ENCODE results near the gene JARID2. TPM values are rescaled to one million over a fixed set of nuclear protein-coding genes. Genes with fewer than 3 reads are reported as not detected.
A peak's percentile ranks its signal among the peaks of the same experiment; 100 is the strongest.

JARID2 gene
- total RNA-seq = 10 to 100 TPM; 10.6 to 11.8 (median 11.4) TPM
- long read RNA-seq, donor 1, full-length matches to known transcripts = 3 of 12 reads
- long read RNA-seq, donor 1, partial matches to known transcripts = 2 of 12 reads
- long read RNA-seq, donor 1, other reads (novel, unspliced or antisense) = 7 of 12 reads
- long read RNA-seq, donor 2, partial matches to known transcripts = 3 of 5 reads
- long read RNA-seq, donor 2, other reads (novel, unspliced or antisense) = 2 of 5 reads

GRCh38 chr6:15245361-15246216 is at the start of gene JARID2:
Gene JARID2 (plus strand): TSS chr6:15246069. CDS start chr6:15246540, 471 bp downstream.
- intact Hi-C loops (cut with DNase I, micrococcal nuclease) = no loop called here
- peak; percentile 86 for ATAC-seq
- Histone ChIP-seq H3K36me3 (ENCODE audit: low read depth) (no peaks in the 10 kb centered on the region), H3K9me3 (no peaks in the 10 kb centered on the region), H3K4me3 (peak within 1 kb of the TSS; percentile 62), H3K4me1 (ENCODE audit: low read depth) (peaks cover 9% of the 10 kb centered on the region)
- peak; percentile 99 to 100 (median 99) for DNase-seq
- TF ChIP-seq CTCF (IDR thresholded peaks at IDR 0.05) = no peak

- Histone ChIP-seq H3K4me1 (ENCODE audit: low read depth) (no peaks in the 10 kb centered on the region), H3K4me3 (no peak overlapping the region), H3K9me3 (no peaks in the 10 kb centered on the region), H3K36me3 (ENCODE audit: low read depth) (no peaks in the 10 kb centered on the region)
- ATAC-seq (no peak), DNase-seq (no peak)
- intact Hi-C loops (cut with DNase I, micrococcal nuclease) = no loop called here
- no peak for TF ChIP-seq CTCF (IDR thresholded peaks at IDR 0.05)
Observed at GRCh38 chr6:15200087-15200486, 45.8 kb upstream of the JARID2 start.

- intact Hi-C loops (cut with DNase I, micrococcal nuclease) = no loop called here
Observed at GRCh38 chr6:15205321-15205720, 40.5 kb upstream of the JARID2 start.

GRCh38 chr6:15206887-15207286 is 39.0 kb upstream of the JARID2 start:
- no peak overlapping the region for H3K4me3 ChIP-seq
- intact Hi-C loops (cut with DNase I, micrococcal nuclease) = no loop called here
- ATAC-seq = no peak
- H3K36me3 ChIP-seq (ENCODE audit: low read depth) = no peaks in the 10 kb centered on the region
- no peak for DNase-seq
- H3K9me3 ChIP-seq = no peaks in the 10 kb centered on the region
- no peaks in the 10 kb centered on the region for H3K4me1 ChIP-seq (ENCODE audit: low read depth)
- TF ChIP-seq CTCF (IDR thresholded peaks at IDR 0.05) = no peak

More at GRCh38 chr6:15205321-15205720, 40.5 kb upstream of the JARID2 start:
- no peaks in the 10 kb centered on the region for H3K4me1 ChIP-seq (ENCODE audit: low read depth)
- no peaks in the 10 kb centered on the region for H3K36me3 ChIP-seq (ENCODE audit: low read depth)
- DNase-seq = no peak
- no peak overlapping the region for H3K4me3 ChIP-seq
- H3K9me3 ChIP-seq = no peaks in the 10 kb centered on the region
- ATAC-seq = no peak
- TF ChIP-seq CTCF (IDR thresholded peaks at IDR 0.05) = no peak

GRCh38 chr6:15207923-15208322 is 37.9 kb upstream of the JARID2 start:
- H3K4me1 ChIP-seq (ENCODE audit: low read depth) = no peaks in the 10 kb centered on the region
- H3K9me3 ChIP-seq = no peaks in the 10 kb centered on the region
- H3K36me3 ChIP-seq (ENCODE audit: low read depth) = no peaks in the 10 kb centered on the region
- DNase-seq (no peak), ATAC-seq (no peak)
- intact Hi-C loops (cut with DNase I, micrococcal nuclease) = no loop called here
- no peak overlapping the region for H3K4me3 ChIP-seq
- no peak for TF ChIP-seq CTCF (IDR thresholded peaks at IDR 0.05)

All from mucosa of descending colon (tissue), 3 donors.